HAP-1 (cell line): ENCODE measurements around the gene LMTK2.

Experiments used
- DNase-seq, 2 experiments: peaks; one replicate each; pipeline ENCODE4 v3.0.0-alpha.2; 2016 to 2020; ENCODE audit warnings: low spot score in 2 of 2
- H3K27me3 ChIP-seq: fragments of 250-450 bp; sonication (Bioruptor Pico); 2 replicates; pipeline ENCODE4 v1.5.1; 2020; ENCODE audit warnings: low read depth, mild to moderate bottlenecking, moderate library complexity
- H3K36me3 ChIP-seq: fragments of 250-450 bp; sonication (Bioruptor Pico); replicated peaks from 2 replicates; pipeline ENCODE4 v1.5.1; 2020; ENCODE audit warnings: mild to moderate bottlenecking
- H3K4me1 ChIP-seq: fragments of 250-450 bp; sonication (Bioruptor Pico); 2 replicates; pipeline ENCODE4 v1.5.1; 2020; ENCODE audit warnings: mild to moderate bottlenecking
- H3K4me3 ChIP-seq: fragments of 250-450 bp; sonication (Bioruptor Pico); 2 replicates; pipeline ENCODE4 v1.5.1; 2020; ENCODE audit warnings: mild to moderate bottlenecking, moderate library complexity
- H3K9me3 ChIP-seq: fragments of 250-450 bp; sonication (Bioruptor Pico); 2 replicates; pipeline ENCODE4 v1.5.1; 2020; ENCODE audit warnings: mild to moderate bottlenecking, moderate library complexity
- in situ Hi-C: fragments of 300-500 bp; cut with MboI; formaldehyde crosslinking; loops from 3 replicates; pipeline ENCODE4 v1.14.3; 2020; ENCODE audit warnings: low sequenced_read_pairs, inconsistent platforms, mixed read lengths

LMTK2 gene

GRCh38 chr7:98251231-98251600 is 144.6 kb downstream of the LMTK2 start:
- Histone ChIP-seq H3K4me1 (no peaks in the 10 kb centered on the region; the same call in 1 of the 2 replicates), H3K4me3 (peak overlapping the region; percentile 81), H3K27me3 (no peaks in the 10 kb centered on the region), H3K9me3 (no peaks in the 10 kb centered on the region), H3K36me3 (no peaks in the 10 kb centered on the region)
- in situ Hi-C loops, result no loop called here
- no peak for DNase-seq

- no peaks in the 10 kb centered on the region for H3K27me3 ChIP-seq
These were observed 145.2 kb downstream of the LMTK2 start, which contains the start of gene TECPR1 for GRCh38 chr7:98251601-98252424. TECPR1 (minus strand) TSS chr7:98252232; CDS start chr7:98246146, 6,086 bp downstream.

GRCh38 chr7:98252425-98253054 is 145.9 kb downstream of the LMTK2 start:
- H3K4me3 ChIP-seq, result peak overlapping the region; percentile 81
- H3K4me1 ChIP-seq, result no peaks in the 10 kb centered on the region; the same call in 1 of the 2 replicates
- in situ Hi-C loops, result no loop called here
- H3K36me3 ChIP-seq, result peaks cover 3% of the 10 kb centered on the region; the same call in 1 of the 2 replicates
- H3K27me3 ChIP-seq, result no peaks in the 10 kb centered on the region
- H3K9me3 ChIP-seq, result no peaks in the 10 kb centered on the region
- no peak for DNase-seq

More at GRCh38 chr7:98251601-98252424, 145.2 kb downstream of the LMTK2 start, which contains the start of gene TECPR1:
- in situ Hi-C loops, result no loop called here
- peaks cover under 1% of the 10 kb centered on the region; the same call in 1 of the 2 replicates for H3K36me3 ChIP-seq
- H3K4me1 ChIP-seq, result no peaks in the 10 kb centered on the region; the same call in 1 of the 2 replicates
- no peaks in the 10 kb centered on the region for H3K9me3 ChIP-seq
- DNase-seq, result peak; percentile 88 to 94
- H3K4me3 ChIP-seq, result peak within 1 kb of the TSS; percentile 81

- Histone ChIP-seq H3K27me3 (no peaks in the 10 kb centered on the region), H3K9me3 (no peaks in the 10 kb centered on the region), H3K36me3 (peaks cover 3% of the 10 kb centered on the region; the same call in 1 of the 2 replicates), H3K4me3 (no peak overlapping the region), H3K4me1 (no peaks in the 10 kb centered on the region; the same call in 1 of the 2 replicates)
- DNase-seq, result no peak
- in situ Hi-C loops, result no loop called here
These were observed 147.9 kb downstream of the LMTK2 start for GRCh38 chr7:98254516-98254915.

- Histone ChIP-seq H3K4me1 (no peaks in the 10 kb centered on the region; the same call in 1 of the 2 replicates), H3K9me3 (no peaks in the 10 kb centered on the region), H3K27me3 (no peaks in the 10 kb centered on the region), H3K4me3 (no peak overlapping the region), H3K36me3 (peaks cover 3% of the 10 kb centered on the region; the same call in 1 of the 2 replicates)
- in situ Hi-C loops, result no loop called here
- DNase-seq, result no peak
These were observed 148.4 kb downstream of the LMTK2 start for GRCh38 chr7:98254951-98255610.

GRCh38 chr7:98256431-98256830 is 149.8 kb downstream of the LMTK2 start:
- Histone ChIP-seq H3K4me1 (no peaks in the 10 kb centered on the region; the same call in 1 of the 2 replicates), H3K36me3 (peaks cover 3% of the 10 kb centered on the region; the same call in 1 of the 2 replicates), H3K4me3 (no peak overlapping the region), H3K27me3 (no peaks in the 10 kb centered on the region), H3K9me3 (no peaks in the 10 kb centered on the region)
- in situ Hi-C loops, result no loop called here
- no peak for DNase-seq

- no peak overlapping the region for H3K4me3 ChIP-seq
- in situ Hi-C loops, result no loop called here
- H3K36me3 ChIP-seq, result peaks cover 3% of the 10 kb centered on the region; the same call in 1 of the 2 replicates
- no peaks in the 10 kb centered on the region for H3K9me3 ChIP-seq
- H3K4me1 ChIP-seq, result no peaks in the 10 kb centered on the region; the same call in 1 of the 2 replicates
- H3K27me3 ChIP-seq, result no peaks in the 10 kb centered on the region
- DNase-seq, result no peak
These were observed 151.0 kb downstream of the LMTK2 start for GRCh38 chr7:98257701-98258100.
